Measurements from ENCODE around the gene RNF186.
"Not testable (repeated sequence)": the region's sequence is repeated elsewhere in the genome, so short reads cannot be mapped to it uniquely, and the experiment has no call there.

RNF186 gene

GRCh38 chr1:19824541-19824940 is 9.5 kb upstream of the RNF186 start:
- no peak overlapping the region for H3K27ac ChIP-seq
- no peak for TF ChIP-seq ZFX (IDR thresholded peaks at IDR 0.05)
- TF ChIP-seq CTCF (conservative IDR thresholded peaks at IDR 0.05), result no peak

GRCh38 chr1:19824036-19824435 is 9.0 kb upstream of the RNF186 start:
- TF ChIP-seq CTCF (conservative IDR thresholded peaks at IDR 0.05) (no peak), ZFX (IDR thresholded peaks at IDR 0.05) (no peak)
- no peak overlapping the region for H3K27ac ChIP-seq

GRCh38 chr1:19819701-19820100 is 4.6 kb upstream of the RNF186 start:
- H3K27ac ChIP-seq, result no peak overlapping the region
- TF ChIP-seq CTCF (conservative IDR thresholded peaks at IDR 0.05) (no peak), ZFX (IDR thresholded peaks at IDR 0.05) (no peak)

GRCh38 chr1:19818324-19818723 is 3.2 kb upstream of the RNF186 start:
- no peak for TF ChIP-seq ZFX (IDR thresholded peaks at IDR 0.05)
- no peak for TF ChIP-seq CTCF (conservative IDR thresholded peaks at IDR 0.05)

GRCh38 chr1:19817160-19817559 is 2.1 kb upstream of the RNF186 start:
- TF ChIP-seq CTCF (conservative IDR thresholded peaks at IDR 0.05), result no peak
- TF ChIP-seq ZFX (IDR thresholded peaks at IDR 0.05), result no peak
- no peak overlapping the region for H3K27ac ChIP-seq

More at GRCh38 chr1:19818324-19818723, 3.2 kb upstream of the RNF186 start:
- H3K27ac ChIP-seq, result no peak overlapping the region

- not testable (repeated sequence) for H3K27ac ChIP-seq
These were observed 1.6 kb upstream of the RNF186 start for GRCh38 chr1:19816737-19817086.

- no peak for TF ChIP-seq ZFX (IDR thresholded peaks at IDR 0.05)
- no peak for TF ChIP-seq CTCF (conservative IDR thresholded peaks at IDR 0.05)
- no peak overlapping the region for H3K27ac ChIP-seq
These were observed 986 bp upstream of the RNF186 start for GRCh38 chr1:19815801-19816736.

- no peak overlapping the region for H3K27ac ChIP-seq
- no peak for TF ChIP-seq CTCF (conservative IDR thresholded peaks at IDR 0.05)
- no peak for TF ChIP-seq ZFX (IDR thresholded peaks at IDR 0.05)
These were observed 830 bp downstream of the RNF186 start for GRCh38 chr1:19814244-19814661.
